ENCODE data around the gene BACE2. TPM values are rescaled to one million over a fixed set of nuclear protein-coding genes. Genes with fewer than 3 reads are reported as not detected.
A peak's percentile ranks its signal among the peaks of the same experiment; 100 is the strongest.

Gene BACE2
- total and polyA plus RNA-seq, 12 donors, result 4.5 to 36.5 (median 15.1) TPM

- no peaks in the 10 kb centered on the region for H3K9me3 ChIP-seq
- no peaks in the 10 kb centered on the region for H3K36me3 ChIP-seq
- TF ChIP-seq, protein P1, sequence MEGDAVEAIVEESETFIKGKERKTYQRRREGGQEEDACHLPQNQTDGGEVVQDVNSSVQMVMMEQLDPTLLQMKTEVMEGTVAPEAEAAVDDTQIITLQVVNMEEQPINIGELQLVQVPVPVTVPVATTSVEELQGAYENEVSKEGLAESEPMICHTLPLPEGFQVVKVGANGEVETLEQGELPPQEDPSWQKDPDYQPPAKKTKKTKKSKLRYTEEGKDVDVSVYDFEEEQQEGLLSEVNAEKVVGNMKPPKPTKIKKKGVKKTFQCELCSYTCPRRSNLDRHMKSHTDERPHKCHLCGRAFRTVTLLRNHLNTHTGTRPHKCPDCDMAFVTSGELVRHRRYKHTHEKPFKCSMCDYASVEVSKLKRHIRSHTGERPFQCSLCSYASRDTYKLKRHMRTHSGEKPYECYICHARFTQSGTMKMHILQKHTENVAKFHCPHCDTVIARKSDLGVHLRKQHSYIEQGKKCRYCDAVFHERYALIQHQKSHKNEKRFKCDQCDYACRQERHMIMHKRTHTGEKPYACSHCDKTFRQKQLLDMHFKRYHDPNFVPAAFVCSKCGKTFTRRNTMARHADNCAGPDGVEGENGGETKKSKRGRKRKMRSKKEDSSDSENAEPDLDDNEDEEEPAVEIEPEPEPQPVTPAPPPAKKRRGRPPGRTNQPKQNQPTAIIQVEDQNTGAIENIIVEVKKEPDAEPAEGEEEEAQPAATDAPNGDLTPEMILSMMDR (IDR thresholded peaks at IDR 0.05), result no peak
- DNase-seq, result no peak
- intact Hi-C loops (cut with DNase I), result no loop called here
- no peak for ATAC-seq
- no peak overlapping the region for H3K27ac ChIP-seq
- peaks cover 0 to 19% (median 8%) of the 10 kb centered on the region in 9 donors for H3K4me1 ChIP-seq
- WGBS, 2 donors, result 43 to 56% methylated on average over 2 of the region's 2 CpGs
- H3K4me3 ChIP-seq, result no peak overlapping the region
- H3K27me3 ChIP-seq, result peaks cover 0 to 30% (median 0%) of the 10 kb centered on the region in 7 donors
These were observed 26.9 kb upstream of the BACE2 start for GRCh38 chr21:41141031-41141457.

- H3K9me3 ChIP-seq, result no peaks in the 10 kb centered on the region
- peak; percentile 19 to 75 (median 60) for ATAC-seq
- no peak overlapping the region for H3K27ac ChIP-seq
- TF ChIP-seq, protein P1 (IDR thresholded peaks at IDR 0.05), result no peak
- intact Hi-C loops (cut with DNase I), result no loop called here
- peaks cover 0 to 19% (median 9%) of the 10 kb centered on the region in 9 donors for H3K4me1 ChIP-seq
- H3K4me3 ChIP-seq, result no peak overlapping the region
- peaks cover 0 to 22% (median 0%) of the 10 kb centered on the region in 7 donors for H3K27me3 ChIP-seq
- WGBS, 2 donors, result 54 to 56% methylated on average over 15 of the region's 15 CpGs
- peak in 1 of 2 donors; percentile 41 for DNase-seq
- H3K36me3 ChIP-seq, result no peaks in the 10 kb centered on the region
These were observed 25.7 kb upstream of the BACE2 start for GRCh38 chr21:41142051-41142795.

DNA sequence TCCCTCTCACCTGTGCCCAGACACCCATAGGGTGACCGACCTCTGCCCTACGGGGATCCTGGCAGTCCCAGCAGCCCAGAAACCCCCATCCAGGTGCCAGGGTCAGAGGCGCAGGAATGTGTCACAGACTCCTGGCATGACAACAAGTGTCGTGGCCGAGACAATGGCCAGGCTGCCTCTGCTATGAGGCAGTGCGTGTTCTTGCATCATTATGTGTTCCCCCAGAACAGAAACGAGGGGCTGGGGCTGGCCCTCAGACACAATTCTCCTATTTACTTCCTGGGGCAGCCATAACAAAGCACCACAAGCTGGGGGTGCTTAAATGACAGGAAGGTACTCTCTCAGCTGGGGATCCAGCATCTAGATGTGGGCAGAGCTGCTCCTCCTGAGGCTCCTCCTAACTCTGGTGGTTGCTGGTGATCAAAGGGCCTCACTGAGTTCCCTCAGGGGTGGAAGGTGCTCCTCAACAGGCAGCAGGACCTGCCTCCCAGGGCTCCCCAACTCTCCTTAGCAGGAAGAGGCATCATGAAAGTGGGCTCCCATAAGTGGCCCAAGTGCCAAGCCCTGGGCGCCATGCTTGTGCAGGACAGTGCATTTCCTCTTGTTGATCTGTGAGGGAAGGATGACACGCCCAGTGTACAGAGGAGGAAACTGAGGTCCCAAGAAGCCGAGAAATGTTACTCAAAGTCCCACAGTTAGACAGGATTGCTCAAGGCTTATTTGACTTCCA, 24.2 kb upstream of the BACE2 start:
- intact Hi-C loops (cut with DNase I), result no loop called here

More for the DNA sequence above, 24.2 kb upstream of the BACE2 start:
- Histone ChIP-seq H3K9me3 (no peaks in the 10 kb centered on the region), H3K27me3 (peaks cover 0 to 13% (median 1%) of the 10 kb centered on the region in 7 donors), H3K27ac (no peak overlapping the region), H3K36me3 (no peaks in the 10 kb centered on the region), H3K4me3 (no peak overlapping the region), H3K4me1 (peaks cover 0 to 25% (median 12%) of the 10 kb centered on the region in 9 donors)
- DNase-seq, result no peak
- 80 to 89% methylated on average over 10 of the region's 10 CpGs for WGBS, 2 donors
- TF ChIP-seq, protein P1 (IDR thresholded peaks at IDR 0.05), result no peak
- ATAC-seq, result no peak

Measured in heart right ventricle (tissue), 16 donors.